Measurements from ENCODE around the gene PARP14.
"Not testable (repeated sequence)": the region's sequence is repeated elsewhere in the genome, so short reads cannot be mapped to it uniquely, and the experiment has no call there.

Gene PARP14, protein sequence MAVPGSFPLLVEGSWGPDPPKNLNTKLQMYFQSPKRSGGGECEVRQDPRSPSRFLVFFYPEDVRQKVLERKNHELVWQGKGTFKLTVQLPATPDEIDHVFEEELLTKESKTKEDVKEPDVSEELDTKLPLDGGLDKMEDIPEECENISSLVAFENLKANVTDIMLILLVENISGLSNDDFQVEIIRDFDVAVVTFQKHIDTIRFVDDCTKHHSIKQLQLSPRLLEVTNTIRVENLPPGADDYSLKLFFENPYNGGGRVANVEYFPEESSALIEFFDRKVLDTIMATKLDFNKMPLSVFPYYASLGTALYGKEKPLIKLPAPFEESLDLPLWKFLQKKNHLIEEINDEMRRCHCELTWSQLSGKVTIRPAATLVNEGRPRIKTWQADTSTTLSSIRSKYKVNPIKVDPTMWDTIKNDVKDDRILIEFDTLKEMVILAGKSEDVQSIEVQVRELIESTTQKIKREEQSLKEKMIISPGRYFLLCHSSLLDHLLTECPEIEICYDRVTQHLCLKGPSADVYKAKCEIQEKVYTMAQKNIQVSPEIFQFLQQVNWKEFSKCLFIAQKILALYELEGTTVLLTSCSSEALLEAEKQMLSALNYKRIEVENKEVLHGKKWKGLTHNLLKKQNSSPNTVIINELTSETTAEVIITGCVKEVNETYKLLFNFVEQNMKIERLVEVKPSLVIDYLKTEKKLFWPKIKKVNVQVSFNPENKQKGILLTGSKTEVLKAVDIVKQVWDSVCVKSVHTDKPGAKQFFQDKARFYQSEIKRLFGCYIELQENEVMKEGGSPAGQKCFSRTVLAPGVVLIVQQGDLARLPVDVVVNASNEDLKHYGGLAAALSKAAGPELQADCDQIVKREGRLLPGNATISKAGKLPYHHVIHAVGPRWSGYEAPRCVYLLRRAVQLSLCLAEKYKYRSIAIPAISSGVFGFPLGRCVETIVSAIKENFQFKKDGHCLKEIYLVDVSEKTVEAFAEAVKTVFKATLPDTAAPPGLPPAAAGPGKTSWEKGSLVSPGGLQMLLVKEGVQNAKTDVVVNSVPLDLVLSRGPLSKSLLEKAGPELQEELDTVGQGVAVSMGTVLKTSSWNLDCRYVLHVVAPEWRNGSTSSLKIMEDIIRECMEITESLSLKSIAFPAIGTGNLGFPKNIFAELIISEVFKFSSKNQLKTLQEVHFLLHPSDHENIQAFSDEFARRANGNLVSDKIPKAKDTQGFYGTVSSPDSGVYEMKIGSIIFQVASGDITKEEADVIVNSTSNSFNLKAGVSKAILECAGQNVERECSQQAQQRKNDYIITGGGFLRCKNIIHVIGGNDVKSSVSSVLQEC (N-terminal part only)

DNA sequence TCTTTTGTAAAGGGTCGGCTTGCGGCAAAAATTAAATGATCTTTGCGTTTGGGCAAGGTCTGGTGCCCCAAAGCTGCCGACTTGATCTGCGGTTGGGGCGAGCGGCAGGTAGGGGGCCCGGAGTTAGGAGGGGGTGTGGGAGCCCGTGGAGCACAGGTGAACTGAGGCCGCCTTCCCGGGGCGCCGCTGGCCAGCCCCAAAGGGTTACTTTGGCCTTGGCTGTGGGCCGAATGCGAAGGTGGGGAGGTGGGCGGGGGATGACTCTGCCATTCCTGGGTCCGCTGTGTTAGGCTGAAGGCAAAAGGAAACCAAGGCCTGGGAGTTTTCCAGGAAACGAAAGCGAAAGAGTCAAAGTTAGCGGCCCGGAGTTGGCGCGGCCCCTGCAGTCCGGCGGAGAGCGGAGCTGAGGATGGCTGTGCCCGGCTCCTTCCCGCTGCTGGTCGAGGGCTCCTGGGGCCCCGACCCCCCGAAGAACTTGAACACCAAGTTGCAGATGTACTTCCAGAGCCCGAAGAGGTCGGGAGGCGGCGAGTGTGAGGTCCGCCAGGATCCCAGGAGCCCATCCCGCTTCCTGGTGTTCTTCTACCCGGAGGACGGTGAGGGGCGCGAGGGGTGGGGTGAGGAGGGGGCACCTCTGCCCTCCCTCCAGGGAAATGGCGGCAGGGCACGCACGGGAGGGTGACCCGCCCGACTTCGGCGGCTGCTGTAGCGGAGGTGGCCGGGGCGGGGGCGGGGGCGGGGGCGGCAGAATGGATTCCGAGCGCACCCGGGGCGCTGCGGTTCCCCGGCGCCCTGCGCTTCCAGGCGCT lies at the start of gene PARP14:
Gene PARP14 (plus strand): TSS at position 365 of the 809 bp plus-strand sequence. CDS start 45 bp downstream, at position 410.
- DNase-seq (ENCODE audit: low read depth in 2 of 2), result peak; percentile 46 to 59

DNA sequence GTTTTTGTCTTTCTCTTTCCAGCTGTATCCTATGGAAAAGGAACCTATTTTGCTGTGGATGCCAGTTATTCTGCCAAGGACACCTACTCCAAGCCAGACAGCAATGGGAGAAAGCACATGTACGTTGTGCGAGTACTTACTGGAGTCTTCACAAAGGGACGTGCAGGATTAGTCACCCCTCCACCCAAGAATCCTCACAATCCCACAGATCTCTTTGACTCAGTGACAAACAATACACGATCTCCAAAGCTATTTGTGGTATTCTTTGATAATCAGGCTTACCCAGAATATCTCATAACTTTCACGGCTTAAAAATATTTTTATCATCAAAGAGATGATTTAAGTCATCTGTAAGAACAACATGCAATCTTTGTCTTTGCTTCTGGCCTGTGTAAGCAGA lies 44.9 kb upstream of the PARP14 start:
- no peak for DNase-seq (ENCODE audit: low read depth in 2 of 2)

DNA sequence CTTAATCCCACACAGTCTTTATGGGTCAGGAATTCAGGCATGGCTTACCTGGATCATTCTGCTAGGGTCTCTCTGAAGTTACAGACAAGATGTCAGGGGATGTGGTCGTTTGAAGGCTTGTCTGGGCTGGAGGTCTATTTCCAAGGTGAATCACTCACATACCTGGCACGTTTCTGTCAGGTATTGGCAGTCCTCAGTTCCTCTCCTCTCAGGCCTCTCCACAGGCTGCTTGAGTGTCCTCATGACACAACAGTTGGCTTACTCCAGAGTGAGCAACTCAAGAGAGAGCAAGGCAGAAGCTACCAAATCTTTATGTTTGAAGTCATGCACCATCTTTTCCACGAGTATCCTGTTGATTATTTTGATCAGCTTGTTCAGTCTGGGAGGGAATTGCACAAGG lies 43.9 kb upstream of the PARP14 start:
- DNase-seq (ENCODE audit: low read depth in 2 of 2), result no peak

DNA sequence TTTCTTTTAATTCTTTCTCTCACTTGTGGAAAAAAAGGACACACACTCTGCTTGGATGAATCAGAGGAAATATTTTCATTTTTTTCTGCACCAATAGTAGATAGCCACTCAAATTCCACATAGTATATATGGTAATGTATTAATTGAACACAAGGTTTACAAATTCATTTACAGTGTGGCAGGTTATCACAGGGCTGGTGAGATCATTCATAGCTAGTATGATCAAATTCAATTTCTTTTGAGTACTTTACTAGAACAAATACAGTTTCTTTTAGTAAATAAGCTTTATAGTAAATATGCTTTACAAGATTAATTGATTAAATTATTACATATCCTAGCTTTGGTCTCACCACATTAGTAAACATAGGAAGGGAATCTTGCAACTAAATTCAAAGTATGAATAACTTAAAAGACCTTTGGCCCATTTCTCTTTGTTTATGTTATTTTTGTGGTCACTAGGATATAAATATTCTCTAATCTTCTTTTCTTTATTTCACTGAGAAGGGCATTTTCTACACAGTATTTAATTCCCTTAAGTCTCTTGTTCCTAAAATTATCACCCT lies 40.1 kb upstream of the PARP14 start:
- DNase-seq (ENCODE audit: low read depth in 2 of 2), result no peak

DNA sequence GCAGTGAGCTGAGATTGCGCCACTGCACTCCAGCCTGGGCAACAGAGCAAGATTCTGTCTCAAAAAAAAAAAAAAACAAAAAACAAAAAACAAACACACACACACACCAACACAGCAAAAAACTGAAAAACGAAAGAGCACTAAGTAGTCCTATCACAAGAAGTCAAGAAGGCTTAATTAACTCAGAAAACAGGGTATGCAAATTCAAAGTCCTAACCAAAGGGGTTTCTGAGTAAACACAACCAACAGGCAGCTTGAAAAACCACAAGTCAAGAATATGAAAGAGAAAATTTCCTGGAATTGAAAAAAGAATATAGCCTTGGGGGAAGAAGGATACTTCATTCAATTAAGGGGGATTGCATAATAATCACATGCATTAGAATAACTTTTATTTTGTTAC lies 37.7 kb upstream of the PARP14 start:
- DNase-seq (ENCODE audit: low read depth in 2 of 2), result no peak

DNA sequence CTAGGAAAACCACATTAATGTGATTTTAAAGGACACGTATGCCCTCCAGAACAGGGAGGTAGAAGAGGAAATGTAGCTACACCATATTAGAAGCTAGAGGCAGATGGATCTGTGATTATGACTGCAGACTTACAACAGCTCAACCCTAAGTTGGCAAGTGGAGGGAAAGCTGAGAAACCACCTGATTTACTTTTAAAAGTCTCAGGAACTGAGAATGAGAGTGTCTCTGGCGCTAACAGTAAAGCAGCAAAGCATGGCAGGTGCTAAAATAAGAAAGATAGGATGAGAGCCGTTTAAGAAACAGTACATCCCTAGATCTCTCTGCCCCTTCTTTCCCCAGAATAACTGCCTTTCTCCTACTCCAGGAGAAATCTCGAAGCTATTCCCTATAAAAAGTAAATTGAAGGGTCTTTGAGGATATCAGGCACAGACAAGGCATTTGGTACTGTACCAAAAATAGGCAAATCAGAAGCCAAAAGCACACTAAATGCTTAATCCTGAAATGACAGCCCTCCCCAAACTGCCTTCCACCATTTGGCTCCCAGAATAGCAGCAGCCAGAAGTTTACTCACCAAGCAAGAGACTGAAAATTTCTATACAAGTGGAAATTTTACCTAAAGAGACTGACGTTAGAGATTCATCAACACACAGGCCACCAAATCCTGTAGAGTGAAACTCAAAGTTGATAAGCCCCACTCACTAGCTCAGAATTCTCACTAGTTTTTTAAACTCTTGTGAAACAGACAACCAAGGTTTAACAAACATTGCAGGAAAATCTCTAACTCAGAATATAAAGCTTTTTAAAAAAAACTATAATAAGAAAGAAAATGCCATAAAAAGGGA lies 34.3 kb upstream of the PARP14 start:
- DNase-seq (ENCODE audit: low read depth in 2 of 2), result no peak

DNA sequence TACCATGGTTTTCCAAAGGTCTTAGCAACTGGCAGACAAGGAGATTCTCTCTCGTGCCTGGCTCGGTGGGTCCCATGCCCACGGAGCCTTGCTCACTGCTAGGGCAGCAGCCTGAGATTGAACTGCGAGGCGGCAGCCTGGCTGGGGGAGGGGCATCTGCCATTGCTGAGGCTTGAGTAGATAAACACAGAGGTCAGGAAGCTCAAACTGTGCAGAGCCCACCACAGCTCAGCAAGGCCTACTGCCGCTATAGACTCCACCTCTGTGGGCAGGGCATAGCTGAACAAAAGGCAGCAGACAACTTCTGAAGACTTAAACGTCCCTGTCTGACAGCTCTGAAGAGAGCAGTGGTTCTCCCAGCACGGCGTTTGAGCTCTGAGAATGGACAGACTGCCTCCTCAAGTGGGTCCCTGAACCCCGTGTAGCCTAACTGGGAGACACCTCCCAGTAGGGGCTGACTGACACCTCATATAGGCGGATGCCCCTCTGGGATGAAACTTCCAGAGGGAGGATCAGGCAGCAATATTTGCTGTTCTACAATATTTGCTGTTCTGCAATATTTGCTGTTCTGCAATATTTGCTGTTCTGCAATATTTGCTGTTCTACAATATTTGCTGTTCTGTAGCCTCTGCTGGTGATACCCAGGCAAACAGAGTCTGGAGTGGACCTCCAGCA lies 29.3 kb upstream of the PARP14 start:
- not testable (repeated sequence) for DNase-seq (ENCODE audit: low read depth in 2 of 2)

DNA sequence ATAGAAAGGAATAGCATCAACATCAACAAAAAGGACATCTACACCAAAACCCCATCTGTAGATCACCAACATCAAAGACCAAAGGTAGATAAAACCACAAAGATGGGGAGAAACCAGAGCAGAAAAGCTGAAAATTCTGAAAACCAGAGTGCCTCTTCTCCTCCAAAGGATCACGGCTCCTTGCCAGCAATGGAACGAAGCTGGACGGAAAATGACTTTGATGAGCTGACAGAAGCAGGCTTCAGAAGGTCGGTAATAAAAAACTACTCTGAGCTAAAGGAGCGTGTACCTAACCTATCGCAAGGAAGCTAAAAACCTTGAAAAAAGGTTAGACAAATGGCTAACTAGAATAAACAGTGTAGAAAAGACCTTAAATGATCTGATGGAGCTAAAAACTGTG lies 28.7 kb upstream of the PARP14 start:
- DNase-seq (ENCODE audit: low read depth in 2 of 2), result not testable (repeated sequence)

DNA sequence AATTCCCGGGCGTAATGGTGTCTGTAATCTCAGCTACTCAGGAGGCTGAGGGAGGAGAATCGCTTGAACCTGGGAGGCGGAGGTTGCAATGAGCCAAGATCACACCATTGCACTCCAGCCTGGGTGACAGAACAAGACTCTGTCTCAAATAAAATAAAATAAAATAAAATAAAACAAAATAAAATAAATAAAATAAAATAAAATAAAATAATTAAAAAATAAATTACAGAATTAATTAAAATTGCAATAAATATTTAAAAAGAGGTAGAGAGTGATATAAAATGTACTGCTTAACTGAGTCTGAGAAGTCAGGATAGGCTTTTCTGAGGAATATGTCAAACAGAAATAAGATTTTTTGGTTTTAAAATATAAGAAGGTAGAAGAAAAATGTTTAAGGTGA lies 22.3 kb upstream of the PARP14 start:
- not testable (repeated sequence) for DNase-seq (ENCODE audit: low read depth in 2 of 2)

DNA sequence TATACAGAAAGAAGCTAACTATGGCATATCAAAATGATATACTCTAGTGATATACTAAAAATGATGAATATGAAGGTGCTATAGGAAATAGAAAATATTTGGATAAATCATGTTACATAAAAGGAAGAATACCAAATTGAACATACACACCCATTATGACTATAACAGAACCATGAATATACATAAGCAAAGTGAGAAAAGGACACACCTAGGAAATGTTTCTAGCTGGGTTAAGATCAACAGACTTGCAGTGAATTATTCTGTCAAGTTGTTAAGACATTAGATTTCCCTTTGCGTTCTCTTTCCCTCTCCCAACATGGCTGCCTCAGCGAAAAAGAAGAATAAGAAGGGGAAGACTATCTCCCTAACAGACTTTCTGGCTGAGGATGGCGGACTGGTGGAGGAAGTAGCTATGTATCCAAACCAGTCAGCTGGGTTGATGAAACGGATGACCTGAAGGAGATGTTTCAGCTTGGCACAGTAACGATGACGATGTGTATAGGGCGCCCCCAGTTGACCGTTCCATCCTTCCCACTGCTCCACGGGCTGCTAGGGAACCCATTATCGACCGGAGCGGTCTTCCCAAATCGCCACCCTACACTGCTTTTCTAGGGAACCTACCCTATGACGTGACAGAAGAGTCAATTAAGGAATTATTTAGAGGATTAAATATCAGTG lies 20.2 kb upstream of the PARP14 start:
- DNase-seq (ENCODE audit: low read depth in 2 of 2), result no peak

DNA sequence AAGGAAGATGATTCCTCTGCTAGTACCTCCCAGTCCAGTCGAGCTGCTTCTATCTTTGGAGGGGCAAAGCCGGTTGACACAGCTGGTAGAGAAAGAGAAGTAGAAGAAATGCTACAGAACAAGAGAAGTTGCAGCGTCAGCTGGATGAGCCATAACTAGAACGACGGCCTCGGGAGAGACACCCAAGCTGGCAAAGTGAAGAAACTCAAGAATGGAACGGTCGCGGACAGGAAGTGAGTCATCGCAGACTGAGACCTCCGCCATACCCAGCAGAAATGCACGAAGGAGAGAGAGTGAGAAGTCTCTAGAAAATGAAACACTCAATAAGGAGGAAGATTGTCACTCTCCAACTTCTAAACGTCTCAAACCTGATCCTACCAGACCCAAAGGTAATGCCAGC lies 19.0 kb upstream of the PARP14 start:
- no peak for DNase-seq (ENCODE audit: low read depth in 2 of 2)

DNA sequence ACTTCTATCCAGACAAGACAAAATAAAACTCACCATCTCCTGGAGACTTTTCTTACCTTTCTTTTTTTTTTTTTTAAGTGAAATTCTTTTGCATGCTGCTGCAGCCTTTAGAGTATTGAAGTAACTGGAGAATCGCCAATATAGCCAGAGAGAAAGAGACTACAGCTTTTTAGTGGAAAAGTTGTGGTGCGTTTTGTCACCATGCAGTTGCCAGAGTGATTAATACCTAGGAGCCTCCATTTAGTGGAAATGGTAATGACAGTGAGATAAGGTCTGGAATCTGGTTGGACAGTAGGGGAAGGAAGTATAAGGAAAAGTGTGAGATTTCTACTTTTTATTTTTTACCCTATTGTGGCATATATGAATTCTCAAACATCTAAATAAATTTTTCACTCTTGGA lies 18.1 kb upstream of the PARP14 start:
- no peak for DNase-seq (ENCODE audit: low read depth in 2 of 2)

DNA sequence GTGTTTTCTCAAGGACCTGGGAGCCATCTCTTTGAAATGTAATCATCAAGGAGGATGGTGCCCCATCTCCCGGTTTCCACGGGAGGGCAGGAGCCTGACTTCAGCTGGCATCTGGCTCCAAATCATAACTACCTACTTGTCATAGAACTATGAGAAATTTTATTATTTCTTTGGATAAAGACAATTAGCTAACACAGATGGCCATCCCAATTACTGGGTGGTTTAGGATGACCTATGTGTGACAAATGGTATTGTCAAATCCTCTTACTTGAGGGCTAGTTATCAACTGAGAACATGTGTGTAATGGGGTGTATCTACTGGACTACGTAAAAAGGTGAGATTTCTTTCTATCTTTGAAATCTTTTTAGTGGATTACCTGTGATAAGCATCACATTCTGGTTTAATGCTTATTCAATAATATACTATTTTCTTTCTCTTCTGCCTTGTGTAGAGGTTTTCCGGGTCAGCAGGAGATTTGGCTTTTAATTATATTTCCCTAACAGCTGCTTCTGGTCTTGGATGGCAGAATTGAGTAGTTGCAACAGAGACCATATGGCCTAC lies 15.3 kb upstream of the PARP14 start:
- DNase-seq (ENCODE audit: low read depth in 2 of 2), result no peak

DNA sequence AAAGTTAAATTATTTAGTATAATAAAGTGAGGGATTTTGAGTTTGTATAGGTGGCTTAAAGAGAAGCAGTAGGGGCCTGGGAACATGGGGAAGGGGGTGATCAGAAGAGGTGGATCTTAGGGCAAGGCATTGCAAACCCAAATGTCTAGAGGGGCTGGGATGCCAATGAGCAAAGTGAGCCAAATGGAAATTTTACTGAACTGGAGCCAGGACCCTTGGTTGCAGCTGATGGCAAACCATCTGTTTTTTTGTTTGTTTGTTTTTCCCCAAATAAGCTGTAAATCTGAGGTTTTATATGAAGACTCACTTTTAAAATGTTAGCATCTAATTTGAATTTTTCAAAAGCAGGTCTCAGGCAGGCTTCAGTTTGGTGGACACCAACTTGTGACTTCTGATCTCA lies 14.8 kb upstream of the PARP14 start:
- DNase-seq (ENCODE audit: low read depth in 2 of 2), result no peak

DNA sequence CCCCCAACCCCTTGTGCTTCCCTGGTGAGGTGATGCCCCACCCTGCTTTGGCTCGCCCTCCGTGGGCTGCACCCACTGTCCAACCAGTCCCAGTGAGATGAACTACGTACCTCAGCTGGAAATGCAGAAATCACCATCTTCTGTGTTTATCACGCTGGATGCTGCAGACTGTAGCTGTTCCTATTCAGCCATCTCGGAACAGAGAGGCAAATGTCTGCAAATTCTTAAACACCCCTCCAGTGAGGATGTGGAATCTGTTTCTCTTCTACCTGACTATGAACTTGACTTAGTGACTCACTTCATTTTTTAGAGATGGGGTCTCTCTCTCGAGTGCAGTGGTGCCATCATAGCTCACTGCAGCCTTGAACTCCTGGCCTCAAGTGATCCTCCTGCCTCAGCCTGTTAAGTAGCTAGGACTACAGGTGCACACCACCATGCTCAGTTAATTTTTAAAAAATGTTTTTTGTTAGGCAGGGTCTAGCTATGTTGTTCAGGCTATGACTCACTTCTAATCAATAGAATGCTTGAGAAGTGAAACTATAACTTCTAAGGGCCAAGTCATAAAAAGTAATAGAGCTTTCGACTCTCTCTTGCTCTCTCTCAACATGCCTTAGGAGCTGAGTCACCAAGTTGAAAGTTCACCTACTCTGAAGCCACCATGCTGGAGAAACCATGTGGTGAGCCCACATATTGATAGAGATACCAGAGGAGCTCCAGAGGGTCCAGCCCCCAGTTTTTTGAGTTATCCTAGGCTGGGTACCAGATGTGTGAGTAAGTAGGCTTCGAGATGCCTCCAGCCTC lies 11.5 kb upstream of the PARP14 start:
- no peak for DNase-seq (ENCODE audit: low read depth in 2 of 2)

DNA sequence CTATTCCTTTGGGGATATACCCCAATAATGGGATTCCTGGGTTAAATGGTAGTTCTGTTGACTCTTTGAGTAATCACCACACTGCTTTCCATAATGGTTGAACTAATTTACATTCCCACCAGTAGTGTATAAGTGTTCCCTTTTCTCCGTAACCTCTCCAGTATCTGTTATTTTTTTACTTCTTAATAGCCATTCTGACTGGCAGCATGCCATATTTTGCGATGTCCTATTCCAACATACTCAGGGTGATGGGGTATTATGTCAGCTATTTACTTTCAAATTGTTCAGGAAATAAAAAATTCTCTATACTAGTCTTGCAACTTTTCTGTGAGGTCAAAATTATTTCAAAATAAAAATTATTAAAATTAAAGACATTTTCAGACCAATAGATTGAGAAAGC lies 9.1 kb upstream of the PARP14 start:
- DNase-seq (ENCODE audit: low read depth in 2 of 2), result no peak

DNA sequence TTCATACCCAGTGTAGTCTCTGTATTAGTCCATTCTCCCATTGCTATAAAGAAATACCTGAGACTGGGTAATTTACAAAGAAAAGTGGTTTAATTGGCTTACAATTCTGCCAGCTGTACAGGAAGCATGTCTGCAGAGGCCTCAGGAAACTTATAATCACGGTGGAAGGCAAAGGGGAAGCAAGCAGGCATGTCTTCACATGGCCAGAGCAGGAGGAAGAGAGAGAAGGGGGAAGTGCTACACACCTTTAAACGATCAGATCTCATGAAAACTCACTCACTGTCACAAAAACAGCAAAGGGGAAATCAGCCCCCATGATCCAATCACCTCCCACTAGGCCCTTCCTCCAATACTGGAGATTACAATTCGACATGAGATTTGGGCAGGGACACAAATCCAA lies 6.3 kb upstream of the PARP14 start:
- no peak for DNase-seq (ENCODE audit: low read depth in 2 of 2)

DNA sequence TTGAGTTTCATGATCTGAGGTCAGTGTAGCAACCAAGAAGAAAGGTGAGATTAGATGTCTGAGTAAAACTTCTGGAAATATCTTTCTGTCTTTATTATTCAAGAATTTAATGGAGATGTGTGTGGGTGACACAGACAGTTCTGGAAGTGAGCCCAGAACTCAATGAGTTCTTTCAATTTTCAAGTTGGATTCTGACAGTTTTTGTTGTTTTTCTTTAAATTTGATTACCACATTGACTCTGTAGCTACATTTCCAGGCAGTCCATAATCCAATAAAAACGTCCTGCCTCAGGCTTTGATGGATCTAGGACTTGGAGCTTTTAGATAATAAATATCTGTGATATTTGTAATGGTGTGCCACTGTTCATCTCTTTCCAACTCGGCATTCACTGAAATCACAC lies 3.9 kb upstream of the PARP14 start:
- DNase-seq (ENCODE audit: low read depth in 2 of 2), result no peak

Measured in stimulated activated CD8-positive, alpha-beta memory T cell treated with anti-CD3 and anti-CD28 coated beads, Interleukin-15, amount 100 ng/mL, for 4 hours (primary cell).